Stimulated activated naive B cell treated with anti-CD40 and anti-IgM and Interleukin-4, amounts not matched to agents 10 μg/mL and 1 μg/mL and 100 μg/mL, for 72 hours (primary cell): ENCODE results near the gene MAPKAPK3.
"Not testable (repeated sequence)": the region's sequence is repeated elsewhere in the genome, so short reads cannot be mapped to it uniquely, and the experiment has no call there.

Experiments
- ATAC-seq, 2 donors: fragments of 150-1000 bp; cut with Tn5 transposase; replicated peaks; 2 replicates each; pipeline ENCODE4 v1.10.0; 2021; ENCODE audit warnings: moderate library complexity in 1 of 2
- DNase-seq: peaks from one replicate; pipeline ENCODE4 v3.0.0; 2021
- H3K27ac Mint-ChIP-seq: one replicate; pipeline ENCODE4 v1.8.0; 2022; ENCODE audit warnings: mild to moderate bottlenecking, mixed read lengths
- H3K27me3 Mint-ChIP-seq, 2 donors: one replicate each; pipeline ENCODE4 v1.8.0; 2022; ENCODE audit warnings: mixed read lengths in 2 of 2
- H3K36me3 Mint-ChIP-seq, 2 donors: one replicate each; pipeline ENCODE4 v1.8.0; 2022; ENCODE audit warnings: mixed read lengths in 2 of 2, mild to moderate bottlenecking in 1 of 2
- H3K4me1 Mint-ChIP-seq, 2 donors: one replicate each; pipeline ENCODE4 v1.8.0; 2022; ENCODE audit warnings: mixed read lengths in 2 of 2, mild to moderate bottlenecking in 1 of 2
- H3K4me3 Mint-ChIP-seq, 2 donors: one replicate each; pipeline ENCODE4 v1.8.0; 2022; ENCODE audit warnings: mild to moderate bottlenecking in 2 of 2, mixed read lengths in 2 of 2, moderate library complexity in 1 of 2
- H3K9me3 Mint-ChIP-seq, 2 donors: one replicate each; pipeline ENCODE4 v1.8.0; 2022; ENCODE audit warnings: mixed read lengths in 2 of 2, mild to moderate bottlenecking in 1 of 2

The MAPKAPK3 gene

GRCh38 chr3:50656417-50657195 is 39.7 kb downstream of the MAPKAPK3 start:
- H3K27ac Mint-ChIP-seq, result no peak overlapping the region
- no peaks in the 10 kb centered on the region for H3K9me3 Mint-ChIP-seq
- H3K4me3 Mint-ChIP-seq, result no peak overlapping the region
- ATAC-seq (no peak), DNase-seq (no peak)
- no peaks in the 10 kb centered on the region for H3K27me3 Mint-ChIP-seq
- peaks cover 0 to 5% of the 10 kb centered on the region in 2 donors for H3K4me1 Mint-ChIP-seq
- no peaks in the 10 kb centered on the region for H3K36me3 Mint-ChIP-seq

GRCh38 chr3:50657407-50657806 is 40.5 kb downstream of the MAPKAPK3 start:
- DNase-seq, result no peak
- H3K27ac Mint-ChIP-seq, result no peak overlapping the region
- no peaks in the 10 kb centered on the region for H3K36me3 Mint-ChIP-seq
- H3K4me1 Mint-ChIP-seq, result peaks cover 0 to 5% of the 10 kb centered on the region in 2 donors
- no peaks in the 10 kb centered on the region for H3K27me3 Mint-ChIP-seq
- H3K9me3 Mint-ChIP-seq, result no peaks in the 10 kb centered on the region
- ATAC-seq, result no peak
- H3K4me3 Mint-ChIP-seq, result no peak overlapping the region

GRCh38 chr3:50657816-50658215 is 40.9 kb downstream of the MAPKAPK3 start:
- DNase-seq (no peak), ATAC-seq (no peak)
- Mint-ChIP-seq H3K4me1 (peaks cover 0 to 5% of the 10 kb centered on the region in 2 donors), H3K4me3 (no peak overlapping the region), H3K27me3 (no peaks in the 10 kb centered on the region), H3K9me3 (no peaks in the 10 kb centered on the region), H3K27ac (no peak overlapping the region), H3K36me3 (no peaks in the 10 kb centered on the region)

GRCh38 chr3:50658416-50658815 is 41.5 kb downstream of the MAPKAPK3 start:
- ATAC-seq, result no peak
- Mint-ChIP-seq H3K4me3 (no peak overlapping the region), H3K27me3 (no peaks in the 10 kb centered on the region), H3K4me1 (peaks cover 0 to 5% of the 10 kb centered on the region in 2 donors), H3K36me3 (no peaks in the 10 kb centered on the region), H3K27ac (no peak overlapping the region), H3K9me3 (no peaks in the 10 kb centered on the region)
- no peak for DNase-seq

- Mint-ChIP-seq H3K9me3 (no peaks in the 10 kb centered on the region), H3K27ac (no peak overlapping the region)
- no peak for DNase-seq
These were observed 41.9 kb downstream of the MAPKAPK3 start for GRCh38 chr3:50658831-50659230.

GRCh38 chr3:50660386-50660785 is 43.4 kb downstream of the MAPKAPK3 start:
- H3K9me3 Mint-ChIP-seq, result no peaks in the 10 kb centered on the region
- no peaks in the 10 kb centered on the region for H3K36me3 Mint-ChIP-seq
- no peak overlapping the region for H3K27ac Mint-ChIP-seq
- H3K4me3 Mint-ChIP-seq, result no peak overlapping the region
- DNase-seq, result no peak
- no peaks in the 10 kb centered on the region for H3K27me3 Mint-ChIP-seq
- peaks cover 4 to 11% of the 10 kb centered on the region in 2 donors for H3K4me1 Mint-ChIP-seq
- ATAC-seq, result no peak

More at GRCh38 chr3:50658831-50659230, 41.9 kb downstream of the MAPKAPK3 start:
- ATAC-seq, result no peak
- Mint-ChIP-seq H3K27me3 (no peaks in the 10 kb centered on the region), H3K4me1 (peaks cover 0 to 5% of the 10 kb centered on the region in 2 donors), H3K4me3 (no peak overlapping the region), H3K36me3 (no peaks in the 10 kb centered on the region)

- H3K27me3 Mint-ChIP-seq, result no peaks in the 10 kb centered on the region
- H3K4me1 Mint-ChIP-seq, result peaks cover 6 to 16% of the 10 kb centered on the region in 2 donors
- no peak overlapping the region for H3K27ac Mint-ChIP-seq
These were observed 44.4 kb downstream of the MAPKAPK3 start for GRCh38 chr3:50661321-50661837.

GRCh38 chr3:50662408-50662807 is 45.5 kb downstream of the MAPKAPK3 start:
- Mint-ChIP-seq H3K4me3 (no peak overlapping the region), H3K4me1 (peaks cover 6 to 11% of the 10 kb centered on the region in 2 donors), H3K36me3 (no peaks in the 10 kb centered on the region), H3K27me3 (peaks cover 0 to 7% of the 10 kb centered on the region in 2 donors), H3K9me3 (no peaks in the 10 kb centered on the region), H3K27ac (no peak overlapping the region)
- DNase-seq (no peak), ATAC-seq (no peak)

More at GRCh38 chr3:50661321-50661837, 44.4 kb downstream of the MAPKAPK3 start:
- DNase-seq, result no peak
- no peak for ATAC-seq
- Mint-ChIP-seq H3K4me3 (no peak overlapping the region), H3K9me3 (no peaks in the 10 kb centered on the region), H3K36me3 (no peaks in the 10 kb centered on the region)

- H3K4me1 Mint-ChIP-seq, result peaks cover 6 to 11% of the 10 kb centered on the region in 2 donors
- H3K36me3 Mint-ChIP-seq, result no peaks in the 10 kb centered on the region
- peaks cover 3 to 9% of the 10 kb centered on the region in 2 donors for H3K27me3 Mint-ChIP-seq
- no peak for DNase-seq
- H3K9me3 Mint-ChIP-seq, result no peaks in the 10 kb centered on the region
- H3K27ac Mint-ChIP-seq, result no peak overlapping the region
- no peak overlapping the region for H3K4me3 Mint-ChIP-seq
- peak in 1 of 2 donors; percentile 18 for ATAC-seq
These were observed 48.3 kb downstream of the MAPKAPK3 start for GRCh38 chr3:50665081-50665840.

GRCh38 chr3:50665841-50666115 is 48.8 kb downstream of the MAPKAPK3 start:
- H3K4me3 Mint-ChIP-seq, H3K27ac Mint-ChIP-seq, H3K36me3 Mint-ChIP-seq, H3K9me3 Mint-ChIP-seq, DNase-seq, ATAC-seq: not testable (repeated sequence)
- Mint-ChIP-seq H3K27me3 (peaks cover 7 to 14% of the 10 kb centered on the region in 2 donors), H3K4me1 (peaks cover 6 to 11% of the 10 kb centered on the region in 2 donors)

- DNase-seq (no peak), ATAC-seq (no peak)
- Mint-ChIP-seq H3K27ac (peak overlapping the region; percentile 49), H3K4me3 (no peak overlapping the region), H3K4me1 (peaks cover 6 to 11% of the 10 kb centered on the region in 2 donors), H3K27me3 (peaks cover 7 to 20% of the 10 kb centered on the region in 2 donors), H3K9me3 (no peaks in the 10 kb centered on the region), H3K36me3 (no peaks in the 10 kb centered on the region)
These were observed 49.9 kb downstream of the MAPKAPK3 start for GRCh38 chr3:50666837-50667236.

GRCh38 chr3:50671331-50671730 is 54.4 kb downstream of the MAPKAPK3 start:
- no peaks in the 10 kb centered on the region for H3K36me3 Mint-ChIP-seq
- no peak for DNase-seq
- no peak for ATAC-seq
- H3K9me3 Mint-ChIP-seq, result no peaks in the 10 kb centered on the region
- H3K4me3 Mint-ChIP-seq, result no peak overlapping the region
- H3K4me1 Mint-ChIP-seq, result peaks cover 3 to 10% of the 10 kb centered on the region in 2 donors
- H3K27me3 Mint-ChIP-seq, result peaks cover 29 to 44% of the 10 kb centered on the region in 2 donors
- H3K27ac Mint-ChIP-seq, result no peak overlapping the region

GRCh38 chr3:50672656-50673055 is 55.7 kb downstream of the MAPKAPK3 start:
- no peak for DNase-seq
- no peak for ATAC-seq
- no peaks in the 10 kb centered on the region for H3K9me3 Mint-ChIP-seq
- peaks cover 35 to 37% of the 10 kb centered on the region in 2 donors for H3K27me3 Mint-ChIP-seq
- H3K4me1 Mint-ChIP-seq, result peaks cover 3 to 10% of the 10 kb centered on the region in 2 donors
- no peaks in the 10 kb centered on the region for H3K36me3 Mint-ChIP-seq
- no peak overlapping the region for H3K4me3 Mint-ChIP-seq
- no peak overlapping the region for H3K27ac Mint-ChIP-seq

GRCh38 chr3:50673931-50674330 is 57.0 kb downstream of the MAPKAPK3 start:
- peak; percentile 23 to 29 for ATAC-seq
- Mint-ChIP-seq H3K4me3 (peak overlapping the region; percentile 50 to 51), H3K36me3 (no peaks in the 10 kb centered on the region), H3K9me3 (no peaks in the 10 kb centered on the region), H3K27ac (peak overlapping the region; percentile 4), H3K4me1 (peaks cover 3 to 10% of the 10 kb centered on the region in 2 donors), H3K27me3 (peaks cover 42 to 48% of the 10 kb centered on the region in 2 donors)
- no peak for DNase-seq
